HepG2 (cell line): Measurements from ENCODE around the gene BRCA1. TPM values are rescaled to one million over a fixed set of nuclear protein-coding genes. Genes with fewer than 3 reads are reported as not detected.

ENCODE experiments used
- ATF7 ChIP-seq, 2 experiments: fragments of 450-650 bp in 1 of 2; sonication (generic) in 1 of 2; formaldehyde crosslinking in 1 of 2; IDR thresholded peaks; 2 replicates each; pipeline versions ENCODE4 v1.4.0 to v1.6.1; 2016 to 2020; ENCODE audit warnings: antibody characterized with exemption in 1 of 2, mild to moderate bottlenecking in 1 of 2, missing genetic modification reagents in 1 of 2
- CREB1 ChIP-seq, 2 experiments: fragments of 450-650 bp in 1 of 2; IDR thresholded peaks; 2 replicates each; pipeline ENCODE4 v1.6.1; 2016 to 2017; ENCODE audit warnings: control low read depth in 1 of 2, mild to moderate bottlenecking in 1 of 2, missing compliant biosample characterization in 1 of 2, missing genetic modification characterization in 1 of 2
- ESRRA ChIP-seq: sonication (generic); formaldehyde crosslinking; IDR thresholded peaks from 2 replicates; pipeline ENCODE4 v1.5.1; 2020; ENCODE audit warnings: mild to moderate bottlenecking, low read depth, missing genetic modification reagents
- FOXJ3 ChIP-seq: sonication (generic); formaldehyde crosslinking; IDR thresholded peaks from 2 replicates; pipeline ENCODE4 v1.4.0; 2020; ENCODE audit warnings: missing genetic modification reagents, mild to moderate bottlenecking, borderline replicate concordance
- HES4 ChIP-seq: sonication (generic); formaldehyde crosslinking; IDR thresholded peaks from 2 replicates; pipeline ENCODE4 v1.9.0; 2021; ENCODE audit warnings: mild to moderate bottlenecking, missing genetic modification reagents, borderline replicate concordance
- KAT7 ChIP-seq: IDR thresholded peaks from 2 replicates; pipeline ENCODE4 v1.6.1; 2018; ENCODE audit warnings: borderline replicate concordance, missing compliant biosample characterization
- MATR3 ChIP-seq: sonication (generic); formaldehyde crosslinking; IDR thresholded peaks from 2 replicates; pipeline ENCODE4 v1.4.0; 2020; ENCODE audit warnings: missing genetic modification reagents
- NKX3-1 ChIP-seq: sonication (generic); formaldehyde crosslinking; IDR thresholded peaks from 2 replicates; pipeline ENCODE4 v1.5.0; 2020; ENCODE audit warnings: missing genetic modification reagents
- PHF5A ChIP-seq: IDR thresholded peaks from one replicate; pipeline ENCODE4 v1.6.1; 2018; ENCODE audit warnings: low read depth, missing genetic modification reagents; ENCODE audit not compliant: unreplicated experiment
- POLR2AphosphoS5 ChIP-seq: IDR thresholded peaks from 2 replicates; pipeline ENCODE4 v1.6.1; 2012; ENCODE audit warnings: low read depth, low read length
- SMAD1 ChIP-seq: sonication (generic); formaldehyde crosslinking; IDR thresholded peaks from 2 replicates; pipeline ENCODE4 v1.4.0; 2020; ENCODE audit warnings: missing genetic modification reagents, low read depth, mild to moderate bottlenecking, borderline replicate concordance
- SOX5 ChIP-seq: IDR thresholded peaks from 2 replicates; pipeline ENCODE4 v1.6.1; 2016; ENCODE audit warnings: borderline replicate concordance
- STAG1 ChIP-seq: sonication (generic); formaldehyde crosslinking; IDR thresholded peaks from 2 replicates; pipeline ENCODE4 v1.4.0; 2020; ENCODE audit warnings: missing genetic modification reagents
- ZKSCAN1 ChIP-seq: fragments of 150-350 bp; IDR thresholded peaks from 2 replicates; pipeline ENCODE4 v1.6.1; 2014; ENCODE audit warnings: low read length
- ZNF17 ChIP-seq: sonication (generic); formaldehyde crosslinking; IDR thresholded peaks from 2 replicates; pipeline ENCODE4 v1.5.0; 2020; ENCODE audit warnings: mild to moderate bottlenecking, missing genetic modification reagents
- ZNF296 ChIP-seq: sonication (generic); formaldehyde crosslinking; conservative IDR thresholded peaks from 2 replicates; pipeline ENCODE4 v1.5.0; 2020; ENCODE audit warnings: mild to moderate bottlenecking, missing genetic modification reagents
- ZNF446 ChIP-seq: sonication (generic); formaldehyde crosslinking; IDR thresholded peaks from 2 replicates; pipeline ENCODE4 v1.5.0; 2020; ENCODE audit warnings: mild to moderate bottlenecking, missing genetic modification reagents
- ZNF878 ChIP-seq: sonication (generic); formaldehyde crosslinking; IDR thresholded peaks from 2 replicates; pipeline ENCODE4 v1.8.1; 2023; ENCODE audit warnings: mild to moderate bottlenecking, missing genetic modification reagents, moderate library complexity
- polyA plus RNA-seq, 8 experiments: library from polyadenylated mRNA; depleted of rRNA in 3 of 8; stranded (reverse) in 7 of 8; unstranded in 1 of 8; fragments of >200 nt; fragmentation: Illumina TruSeq in 4 of 8; extraction: Trizol in 4 of 8; gene quantifications; 2 replicates each; pipeline versions ENCODE4 v1.2.1 to v1.2.3, GENCODE V29; 2011 to 2016; ENCODE audit warnings: low read depth in 4 of 8, missing spikeins in 1 of 8, mixed read lengths in 1 of 8; ENCODE audit not compliant: insufficient read depth in 1 of 8
- total RNA-seq, 5 experiments: library from RNA; depleted of rRNA; stranded (reverse); fragments of >200 nt; fragmentation: Illumina TruSeq; extraction: Trizol; gene quantifications; 2 replicates each; pipeline ENCODE4 v1.2.3, GENCODE V29; 2016; ENCODE audit warnings: low read depth in 1 of 5
- TF ChIP-seq, protein P1 (sequence below): sonication (generic); formaldehyde crosslinking; IDR thresholded peaks from 2 replicates; pipeline ENCODE4 v1.4.0; 2020; ENCODE audit warnings: mild to moderate bottlenecking, missing genetic modification reagents
- TF ChIP-seq, protein P2 (sequence below): sonication (generic); formaldehyde crosslinking; IDR thresholded peaks from 2 replicates; pipeline ENCODE4 v1.5.1; 2020; ENCODE audit warnings: missing genetic modification reagents, mild to moderate bottlenecking, borderline replicate concordance
- TF ChIP-seq, protein P3 (sequence below): sonication (generic); formaldehyde crosslinking; IDR thresholded peaks from 2 replicates; pipeline ENCODE4 v1.5.0; 2020; ENCODE audit warnings: missing genetic modification reagents
- TF ChIP-seq, protein P4 (sequence below): sonication (generic); formaldehyde crosslinking; IDR thresholded peaks from 2 replicates; pipeline ENCODE4 v1.5.0; 2020; ENCODE audit warnings: missing genetic modification reagents, mild to moderate bottlenecking, borderline replicate concordance
- TF ChIP-seq, protein P5 (sequence below): sonication (generic); formaldehyde crosslinking; IDR thresholded peaks from 2 replicates; pipeline ENCODE4 v1.4.0; 2020; ENCODE audit warnings: missing genetic modification reagents

Gene BRCA1
- total and polyA plus RNA-seq, 2 of the 13 experiments (the other 11 are each of a cell fraction or from before 2014, with no cell fraction given), result 13.3 to 37.5 TPM

DNA sequence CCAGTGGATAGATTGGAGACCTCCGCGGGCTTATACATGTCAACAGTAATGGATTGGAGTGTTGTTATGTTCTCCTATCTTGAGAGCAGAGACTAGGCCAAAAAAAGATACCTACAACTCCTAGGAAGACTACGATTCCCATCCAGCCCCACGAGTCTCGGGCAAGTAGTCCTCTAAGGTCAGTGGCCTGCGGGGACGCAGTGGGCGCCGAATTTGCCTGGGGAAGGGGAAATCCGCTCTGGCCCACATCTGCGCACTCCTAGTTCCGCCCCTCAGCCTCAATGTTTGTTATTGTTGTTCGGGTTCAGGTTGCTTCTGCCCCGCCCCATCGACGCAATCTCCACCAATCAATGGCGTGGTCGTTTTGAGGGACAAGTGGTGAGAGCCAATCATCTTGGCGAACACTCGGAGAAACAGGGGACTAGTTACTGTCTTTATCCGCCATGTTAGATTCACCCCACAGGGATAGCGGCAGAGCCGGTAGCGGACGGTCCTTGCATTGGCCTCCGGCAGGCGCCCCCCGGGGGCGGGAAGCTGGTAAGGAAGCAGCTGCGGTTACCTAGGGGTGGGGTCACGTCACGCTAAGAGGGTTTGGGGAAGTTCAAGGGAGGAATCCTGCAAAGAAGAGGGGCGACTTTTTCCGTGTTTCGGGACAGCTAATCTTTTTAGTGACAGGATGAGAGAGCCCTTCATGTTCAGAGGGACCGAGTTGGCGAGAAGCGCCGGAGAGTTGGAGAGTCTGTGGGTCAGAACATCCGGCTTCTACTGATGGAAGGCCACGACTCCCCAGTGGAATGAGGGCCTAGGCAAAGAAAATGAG, 45.8 kb upstream of the BRCA1 start, which contains the start of gene NBR1 (continued):
- TF ChIP-seq, protein P1, sequence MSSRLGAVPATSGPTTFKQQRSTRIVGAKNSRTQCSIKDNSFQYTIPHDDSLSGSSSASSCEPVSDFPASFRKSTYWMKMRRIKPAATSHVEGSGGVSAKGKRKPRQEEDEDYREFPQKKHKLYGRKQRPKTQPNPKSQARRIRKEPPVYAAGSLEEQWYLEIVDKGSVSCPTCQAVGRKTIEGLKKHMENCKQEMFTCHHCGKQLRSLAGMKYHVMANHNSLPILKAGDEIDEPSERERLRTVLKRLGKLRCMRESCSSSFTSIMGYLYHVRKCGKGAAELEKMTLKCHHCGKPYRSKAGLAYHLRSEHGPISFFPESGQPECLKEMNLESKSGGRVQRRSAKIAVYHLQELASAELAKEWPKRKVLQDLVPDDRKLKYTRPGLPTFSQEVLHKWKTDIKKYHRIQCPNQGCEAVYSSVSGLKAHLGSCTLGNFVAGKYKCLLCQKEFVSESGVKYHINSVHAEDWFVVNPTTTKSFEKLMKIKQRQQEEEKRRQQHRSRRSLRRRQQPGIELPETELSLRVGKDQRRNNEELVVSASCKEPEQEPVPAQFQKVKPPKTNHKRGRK, result no peak
- no peak for TF ChIP-seq ZKSCAN1
- TF ChIP-seq FOXJ3 (CRISPR knock-in tag), result 0 out of 2 replicates have a peak, but pooled peaks have one; percentile 53
- TF ChIP-seq, protein P2, sequence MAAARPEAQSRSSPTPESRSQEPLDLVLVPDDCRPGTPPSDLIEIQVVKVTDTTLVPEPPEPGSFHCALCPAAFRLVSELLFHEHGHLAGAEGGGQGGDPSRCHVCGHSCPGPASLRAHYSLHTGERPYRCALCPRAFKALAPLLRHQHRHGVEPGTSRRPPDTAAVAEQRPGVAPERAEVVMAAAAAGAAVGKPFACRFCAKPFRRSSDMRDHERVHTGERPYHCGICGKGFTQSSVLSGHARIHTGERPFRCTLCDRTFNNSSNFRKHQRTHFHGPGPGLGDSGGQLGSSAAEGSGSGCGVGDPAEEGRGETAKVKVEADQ, result no peak
- peak; percentile 79 for TF ChIP-seq CREB1 (IDR thresholded peaks at IDR 0.05)
- no peak; the same call in 1 of the 2 replicates for TF ChIP-seq CREB1 (CRISPR knock-in tag; IDR thresholded peaks at IDR 0.05)
- peak; percentile 21; the same call in 1 of the 2 replicates for TF ChIP-seq NKX3-1 (CRISPR knock-in tag)
- TF ChIP-seq HES4, result peak; percentile 78
- TF ChIP-seq, protein P3, sequence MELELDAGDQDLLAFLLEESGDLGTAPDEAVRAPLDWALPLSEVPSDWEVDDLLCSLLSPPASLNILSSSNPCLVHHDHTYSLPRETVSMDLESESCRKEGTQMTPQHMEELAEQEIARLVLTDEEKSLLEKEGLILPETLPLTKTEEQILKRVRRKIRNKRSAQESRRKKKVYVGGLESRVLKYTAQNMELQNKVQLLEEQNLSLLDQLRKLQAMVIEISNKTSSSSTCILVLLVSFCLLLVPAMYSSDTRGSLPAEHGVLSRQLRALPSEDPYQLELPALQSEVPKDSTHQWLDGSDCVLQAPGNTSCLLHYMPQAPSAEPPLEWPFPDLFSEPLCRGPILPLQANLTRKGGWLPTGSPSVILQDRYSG (CRISPR knock-in tag), result peak; percentile 25; the same call in 1 of the 2 replicates
- TF ChIP-seq ATF7 (IDR thresholded peaks at IDR 0.05), result no peak
- no peak for TF ChIP-seq ATF7 (CRISPR knock-in tag; IDR thresholded peaks at IDR 0.05)
- TF ChIP-seq ZNF296 (CRISPR knock-in tag), result no peak
- TF ChIP-seq ZNF17, result no peak
- TF ChIP-seq SOX5 (CRISPR knock-in tag), result no peak
- TF ChIP-seq, protein P4, sequence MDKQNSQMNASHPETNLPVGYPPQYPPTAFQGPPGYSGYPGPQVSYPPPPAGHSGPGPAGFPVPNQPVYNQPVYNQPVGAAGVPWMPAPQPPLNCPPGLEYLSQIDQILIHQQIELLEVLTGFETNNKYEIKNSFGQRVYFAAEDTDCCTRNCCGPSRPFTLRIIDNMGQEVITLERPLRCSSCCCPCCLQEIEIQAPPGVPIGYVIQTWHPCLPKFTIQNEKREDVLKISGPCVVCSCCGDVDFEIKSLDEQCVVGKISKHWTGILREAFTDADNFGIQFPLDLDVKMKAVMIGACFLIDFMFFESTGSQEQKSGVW (CRISPR knock-in tag), result peak; percentile 69; the same call in 1 of the 2 replicates
- TF ChIP-seq POLR2AphosphoS5, result peak; percentile 86
- TF ChIP-seq, protein P5, sequence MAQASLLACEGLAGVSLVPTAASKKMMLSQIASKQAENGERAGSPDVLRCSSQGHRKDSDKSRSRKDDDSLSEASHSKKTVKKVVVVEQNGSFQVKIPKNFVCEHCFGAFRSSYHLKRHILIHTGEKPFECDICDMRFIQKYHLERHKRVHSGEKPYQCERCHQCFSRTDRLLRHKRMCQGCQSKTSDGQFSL (CRISPR knock-in tag), result no peak
- TF ChIP-seq MATR3, result no peak
- TF ChIP-seq KAT7, result peak; percentile 21
- no peak for TF ChIP-seq ESRRA
- TF ChIP-seq PHF5A, result no peak
- peak; percentile 72; the same call in 1 of the 2 replicates for TF ChIP-seq SMAD1 (CRISPR knock-in tag)
- TF ChIP-seq ZNF878 (CRISPR knock-in tag), result no peak; the same call in 1 of the 2 replicates
- peak; percentile 92 for TF ChIP-seq ZNF446
- peak; percentile 63 for TF ChIP-seq STAG1
